ENCODE data around the gene GDPGP1.

The GDPGP1 gene

DNA sequence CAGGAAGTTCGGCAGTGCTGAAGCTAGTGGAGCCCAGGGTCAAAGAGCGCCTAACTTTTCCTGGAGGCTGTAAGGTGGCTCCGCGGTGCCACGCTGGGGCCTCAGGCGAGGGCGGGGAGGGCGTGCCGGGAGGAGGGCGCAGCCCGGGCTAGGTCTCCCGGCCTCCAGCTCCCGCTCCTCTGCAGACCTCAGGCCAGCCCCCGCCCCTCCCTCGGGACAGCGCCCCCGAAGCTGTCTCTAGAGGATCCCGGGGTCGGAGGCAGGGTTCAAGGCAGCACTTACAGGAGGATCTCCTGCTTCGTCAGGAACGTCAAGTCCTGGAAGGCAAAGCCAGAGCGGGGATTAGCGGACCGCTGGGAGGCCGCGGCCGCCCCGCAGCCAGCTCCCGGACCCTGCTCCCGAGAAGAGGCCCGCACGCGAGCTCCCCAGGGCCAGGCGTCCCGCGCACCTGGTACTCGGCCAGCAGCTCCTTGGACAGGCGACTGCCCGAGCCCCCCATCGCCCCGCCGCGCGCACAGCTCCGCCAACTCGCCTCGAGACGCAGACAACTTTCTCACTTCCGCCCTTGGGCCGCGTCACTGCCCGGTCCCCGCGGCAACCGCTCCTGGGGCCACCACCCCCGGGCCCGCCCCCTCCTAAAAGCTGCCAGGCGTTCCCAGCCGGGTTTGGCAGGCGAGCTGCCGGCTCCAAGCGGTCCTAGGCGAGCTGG is 468 bp upstream of the GDPGP1 start, which contains the start of gene CIB1:
TSS of gene CIB1 (minus strand) at position 555 of the 709 bp plus-strand sequence. CDS start at position 499, 56 bp downstream.
- peak within 1 kb of the TSS; percentile 99 for H3K4me2 ChIP-seq (ENCODE audit: low read length)
- H2AFZ ChIP-seq (ENCODE audit: low read length), result no peak within 1 kb of the TSS
- H3K79me2 ChIP-seq (ENCODE audit: insufficient read depth, low read length), result no peaks in the 10 kb centered on the region
- H3F3A ChIP-seq (ENCODE audit: insufficient read depth, low read length), result no peaks in the 10 kb centered on the region
- H3K9me2 ChIP-seq (ENCODE audit: low read depth, low read length), result no peaks in the 10 kb centered on the region
- H3K27me3 ChIP-seq (ENCODE audit: insufficient read depth, low read length), result no peaks in the 10 kb centered on the region
- H3K36me3 ChIP-seq (ENCODE audit: insufficient read depth, low read length), result peaks cover 36% of the 10 kb centered on the region
- TF ChIP-seq, protein P1, sequence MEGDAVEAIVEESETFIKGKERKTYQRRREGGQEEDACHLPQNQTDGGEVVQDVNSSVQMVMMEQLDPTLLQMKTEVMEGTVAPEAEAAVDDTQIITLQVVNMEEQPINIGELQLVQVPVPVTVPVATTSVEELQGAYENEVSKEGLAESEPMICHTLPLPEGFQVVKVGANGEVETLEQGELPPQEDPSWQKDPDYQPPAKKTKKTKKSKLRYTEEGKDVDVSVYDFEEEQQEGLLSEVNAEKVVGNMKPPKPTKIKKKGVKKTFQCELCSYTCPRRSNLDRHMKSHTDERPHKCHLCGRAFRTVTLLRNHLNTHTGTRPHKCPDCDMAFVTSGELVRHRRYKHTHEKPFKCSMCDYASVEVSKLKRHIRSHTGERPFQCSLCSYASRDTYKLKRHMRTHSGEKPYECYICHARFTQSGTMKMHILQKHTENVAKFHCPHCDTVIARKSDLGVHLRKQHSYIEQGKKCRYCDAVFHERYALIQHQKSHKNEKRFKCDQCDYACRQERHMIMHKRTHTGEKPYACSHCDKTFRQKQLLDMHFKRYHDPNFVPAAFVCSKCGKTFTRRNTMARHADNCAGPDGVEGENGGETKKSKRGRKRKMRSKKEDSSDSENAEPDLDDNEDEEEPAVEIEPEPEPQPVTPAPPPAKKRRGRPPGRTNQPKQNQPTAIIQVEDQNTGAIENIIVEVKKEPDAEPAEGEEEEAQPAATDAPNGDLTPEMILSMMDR (IDR thresholded peaks at IDR 0.05; ENCODE audit: low read length), result no peak
- TF ChIP-seq EZH2 (IDR thresholded peaks at IDR 0.05; ENCODE audit: borderline replicate concordance, low read length), result no peak
- no peaks in the 10 kb centered on the region for H3K9me3 ChIP-seq (ENCODE audit: low read length)
- no peaks in the 10 kb centered on the region for H4K20me1 ChIP-seq (ENCODE audit: insufficient read depth, low read length)
- peaks cover 39% of the 10 kb centered on the region for H3K4me1 ChIP-seq (ENCODE audit: insufficient read depth, low read length, severe bottlenecking)
- H3K4me3 ChIP-seq (ENCODE audit: low read depth, low read length, poor library complexity, severe bottlenecking), result peak within 1 kb of the TSS; percentile 90
- peak within 1 kb of the TSS; percentile 86 for H3K9ac ChIP-seq (ENCODE audit: low read length)
- peak within 1 kb of the TSS; percentile 71 for H3K27ac ChIP-seq (ENCODE audit: low read depth, low read length, poor library complexity, severe bottlenecking)

GRCh38 chr15:90239371-90239770 is 5.4 kb downstream of the GDPGP1 start:
- no peak overlapping the region for H2AFZ ChIP-seq (ENCODE audit: low read length)
- no peak for TF ChIP-seq EZH2 (IDR thresholded peaks at IDR 0.05; ENCODE audit: borderline replicate concordance, low read length)
- TF ChIP-seq, protein P1 (IDR thresholded peaks at IDR 0.05; ENCODE audit: low read length), result no peak
- no peak overlapping the region for H3K4me3 ChIP-seq (ENCODE audit: low read depth, low read length, poor library complexity, severe bottlenecking)
- no peaks in the 10 kb centered on the region for H3F3A ChIP-seq (ENCODE audit: insufficient read depth, low read length)
- no peak overlapping the region for H3K4me2 ChIP-seq (ENCODE audit: low read length)
- H3K27me3 ChIP-seq (ENCODE audit: insufficient read depth, low read length), result no peaks in the 10 kb centered on the region
- H3K36me3 ChIP-seq (ENCODE audit: insufficient read depth, low read length), result peaks cover 23% of the 10 kb centered on the region
- no peaks in the 10 kb centered on the region for H4K20me1 ChIP-seq (ENCODE audit: insufficient read depth, low read length)
- peaks cover 7% of the 10 kb centered on the region for H3K4me1 ChIP-seq (ENCODE audit: insufficient read depth, low read length, severe bottlenecking)
- no peaks in the 10 kb centered on the region for H3K9me2 ChIP-seq (ENCODE audit: low read depth, low read length)
- H3K9me3 ChIP-seq (ENCODE audit: low read length), result no peaks in the 10 kb centered on the region
- no peak overlapping the region for H3K9ac ChIP-seq (ENCODE audit: low read length)
- no peak overlapping the region for H3K27ac ChIP-seq (ENCODE audit: low read depth, low read length, poor library complexity, severe bottlenecking)
- H3K79me2 ChIP-seq (ENCODE audit: insufficient read depth, low read length), result no peaks in the 10 kb centered on the region

DNA sequence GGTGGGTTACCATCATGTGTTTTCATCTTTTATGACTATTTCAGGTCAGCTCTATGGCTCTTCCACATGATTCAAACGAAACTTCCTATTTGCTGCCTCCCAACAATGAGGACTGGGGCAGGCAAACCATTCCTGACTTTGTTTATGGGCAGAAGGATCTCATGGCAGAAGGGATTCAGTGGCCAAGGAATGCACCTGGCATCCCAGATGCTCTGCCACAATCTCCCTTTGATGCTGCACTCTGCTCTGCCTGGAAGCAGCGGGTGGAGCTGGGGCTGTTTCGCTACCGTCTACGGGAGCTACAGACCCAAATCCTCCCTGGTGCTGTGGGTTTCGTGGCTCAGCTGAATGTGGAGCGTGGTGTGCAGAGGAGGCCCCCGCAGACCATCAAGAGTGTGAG is 6.8 kb downstream of the GDPGP1 start:
- H3F3A ChIP-seq (ENCODE audit: insufficient read depth, low read length), result no peaks in the 10 kb centered on the region
- H4K20me1 ChIP-seq (ENCODE audit: insufficient read depth, low read length), result no peaks in the 10 kb centered on the region
- H3K79me2 ChIP-seq (ENCODE audit: insufficient read depth, low read length), result no peaks in the 10 kb centered on the region
- H3K9ac ChIP-seq (ENCODE audit: low read length), result no peak overlapping the region
- no peaks in the 10 kb centered on the region for H3K4me1 ChIP-seq (ENCODE audit: insufficient read depth, low read length, severe bottlenecking)
- H3K27ac ChIP-seq (ENCODE audit: low read depth, low read length, poor library complexity, severe bottlenecking), result no peak overlapping the region
- H3K36me3 ChIP-seq (ENCODE audit: insufficient read depth, low read length), result peaks cover 23% of the 10 kb centered on the region
- TF ChIP-seq EZH2 (IDR thresholded peaks at IDR 0.05; ENCODE audit: borderline replicate concordance, low read length), result no peak
- TF ChIP-seq, protein P1 (IDR thresholded peaks at IDR 0.05; ENCODE audit: low read length), result no peak
- H3K4me3 ChIP-seq (ENCODE audit: low read depth, low read length, poor library complexity, severe bottlenecking), result no peak overlapping the region
- H3K27me3 ChIP-seq (ENCODE audit: insufficient read depth, low read length), result no peaks in the 10 kb centered on the region
- H3K9me2 ChIP-seq (ENCODE audit: low read depth, low read length), result no peaks in the 10 kb centered on the region
- H3K4me2 ChIP-seq (ENCODE audit: low read length), result no peak overlapping the region
- H2AFZ ChIP-seq (ENCODE audit: low read length), result no peak overlapping the region
- no peaks in the 10 kb centered on the region for H3K9me3 ChIP-seq (ENCODE audit: low read length)

All from OCI-LY1 (cell line).